Activated T-helper 1 cell treated with Interleukin-2 at 50 U/mL for 16 hours (primary cell): ENCODE measurements around the gene TMEM167B.
"Not testable (repeated sequence)": the region's sequence is repeated elsewhere in the genome, so short reads cannot be mapped to it uniquely, and the experiment has no call there.

Experiments used
- DNase-seq: peaks from one replicate; pipeline ENCODE4 v3.0.0-alpha.2; 2020; ENCODE audit warnings: low read depth

Gene TMEM167B

DNA sequence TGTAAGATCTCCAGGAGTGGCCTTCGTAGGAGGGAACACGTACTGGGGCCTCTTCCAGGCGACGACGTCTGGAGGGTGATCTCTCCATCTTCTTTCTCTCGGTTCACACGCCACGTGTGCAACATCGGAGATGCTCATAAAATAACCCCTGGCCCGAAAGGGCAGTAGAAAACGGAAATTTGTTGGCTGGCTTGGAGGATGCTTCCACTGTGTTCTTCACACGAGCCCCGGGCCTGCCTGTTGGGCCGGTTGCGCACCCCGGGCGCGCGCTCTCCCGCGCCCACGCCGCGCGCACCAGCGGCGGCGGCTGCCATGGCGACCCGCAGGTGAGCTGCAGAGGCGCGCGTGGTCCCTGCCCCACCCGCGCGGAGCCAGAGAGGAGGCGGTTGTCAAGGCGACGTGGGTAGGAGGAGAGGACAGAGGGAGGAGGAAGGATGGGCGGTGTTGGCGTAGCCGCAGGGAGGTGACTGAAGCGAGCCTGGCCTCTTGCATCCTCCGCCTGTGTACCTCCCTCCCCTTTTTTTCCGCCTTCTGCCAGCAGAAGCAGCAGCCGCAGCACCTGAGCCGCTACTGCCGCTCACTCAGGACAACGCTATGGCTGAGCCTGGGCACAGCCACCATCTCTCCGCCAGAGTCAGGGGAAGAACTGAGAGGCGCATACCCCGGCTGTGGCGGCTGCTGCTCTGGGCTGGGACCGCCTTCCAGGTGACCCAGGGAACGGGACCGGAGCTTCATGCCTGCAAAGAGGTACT, 23.2 kb downstream of the TMEM167B start, which contains the start of gene ELAPOR1:
Gene ELAPOR1, plus strand, starts transcription at position 526 of the 752 bp plus-strand sequence. Its CDS starts 69 bp downstream, at position 595.
- peak; percentile 85 for DNase-seq

DNA sequence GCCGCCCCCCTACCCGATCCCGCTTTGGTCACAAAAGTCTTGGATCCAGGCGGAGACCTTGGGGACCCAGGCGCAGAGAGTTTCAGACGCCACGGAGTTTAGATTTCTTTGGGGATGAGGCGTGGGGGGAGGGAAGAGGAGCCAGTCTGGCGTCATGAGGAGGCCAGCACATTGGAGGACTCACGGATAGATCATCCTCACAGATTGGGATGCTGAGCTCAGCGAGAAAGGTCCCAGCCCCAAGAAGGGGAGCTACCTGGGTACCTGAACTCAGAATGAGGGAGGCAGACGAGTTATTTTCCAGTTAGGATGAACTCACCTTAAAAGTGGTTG, 23.7 kb downstream of the TMEM167B start:
- DNase-seq, result no peak

DNA sequence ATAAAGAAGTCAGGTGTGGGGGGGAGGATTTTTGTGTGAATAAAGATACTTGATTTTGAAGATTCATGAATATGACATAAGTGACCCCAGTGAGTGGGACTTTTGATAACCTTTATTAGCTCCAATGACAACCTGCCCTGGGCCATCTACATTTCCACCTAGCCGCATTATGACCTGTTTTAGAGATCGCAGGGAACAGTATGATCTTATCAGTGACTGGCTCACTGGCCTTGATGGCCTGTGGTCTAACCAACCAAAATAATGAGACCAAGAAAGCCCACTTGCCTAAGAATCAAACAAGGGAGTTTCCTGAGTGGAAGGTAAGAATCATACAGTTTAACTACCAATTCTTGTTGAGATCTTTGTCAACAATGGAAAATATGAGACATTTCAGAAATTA, 25.1 kb downstream of the TMEM167B start:
- DNase-seq, result no peak

DNA sequence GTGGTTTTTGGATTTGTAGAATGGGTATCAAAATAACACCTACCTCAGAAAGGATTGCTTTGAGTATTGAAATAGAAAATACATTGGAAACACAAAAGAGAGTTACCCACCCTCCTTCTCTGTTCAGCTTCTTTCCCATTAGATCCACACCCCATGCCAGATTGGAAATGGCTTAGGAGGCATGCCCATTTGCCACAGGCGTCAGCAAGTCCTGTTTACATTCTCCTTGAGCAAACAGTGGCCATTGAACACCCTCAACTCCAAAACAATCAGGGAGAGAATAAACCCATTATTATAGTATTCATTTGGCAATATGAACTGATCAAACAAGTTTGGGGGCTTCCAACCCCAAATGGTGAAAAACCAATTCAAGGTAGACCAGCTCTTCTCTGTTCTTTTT, 25.7 kb downstream of the TMEM167B start:
- DNase-seq, result no peak

DNA sequence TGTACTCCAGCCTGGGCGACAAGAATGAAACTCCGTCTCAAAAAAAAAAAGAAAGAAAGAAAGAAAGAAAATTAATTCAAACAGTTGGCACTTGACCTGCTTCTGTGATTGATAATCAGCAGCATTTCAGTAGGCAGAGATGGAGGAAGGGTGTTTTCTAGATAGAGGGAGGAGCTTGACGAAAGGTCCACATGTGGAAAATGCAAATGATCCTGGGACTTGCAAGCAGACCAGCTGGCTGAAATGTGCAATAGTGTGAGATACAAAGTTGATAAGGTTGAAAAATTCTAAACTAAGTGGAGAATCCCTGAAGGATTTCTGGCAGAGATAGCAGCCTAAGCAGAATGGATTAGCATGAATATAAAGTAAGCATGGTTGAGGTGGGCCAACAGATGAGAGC, 27.5 kb downstream of the TMEM167B start:
- no peak for DNase-seq

DNA sequence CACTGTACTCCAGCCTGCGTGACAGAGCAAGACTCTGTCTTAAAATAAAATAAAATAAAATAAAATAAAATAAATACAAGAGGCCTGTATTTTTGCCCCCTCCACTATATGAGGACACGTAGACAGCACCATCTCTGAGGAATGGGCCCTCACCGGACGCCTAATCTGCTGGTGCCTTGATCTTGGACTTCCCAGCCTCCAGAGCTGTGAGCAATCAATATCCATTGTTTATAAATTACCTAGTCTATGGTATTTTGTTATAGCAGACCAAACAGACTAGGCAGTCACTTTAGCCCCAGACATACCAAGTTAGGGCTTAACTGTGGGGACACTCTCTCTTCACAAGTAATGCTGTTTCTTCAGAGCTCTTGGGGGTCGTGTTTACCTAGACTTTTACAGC, 29.8 kb downstream of the TMEM167B start:
- no peak for DNase-seq

DNA sequence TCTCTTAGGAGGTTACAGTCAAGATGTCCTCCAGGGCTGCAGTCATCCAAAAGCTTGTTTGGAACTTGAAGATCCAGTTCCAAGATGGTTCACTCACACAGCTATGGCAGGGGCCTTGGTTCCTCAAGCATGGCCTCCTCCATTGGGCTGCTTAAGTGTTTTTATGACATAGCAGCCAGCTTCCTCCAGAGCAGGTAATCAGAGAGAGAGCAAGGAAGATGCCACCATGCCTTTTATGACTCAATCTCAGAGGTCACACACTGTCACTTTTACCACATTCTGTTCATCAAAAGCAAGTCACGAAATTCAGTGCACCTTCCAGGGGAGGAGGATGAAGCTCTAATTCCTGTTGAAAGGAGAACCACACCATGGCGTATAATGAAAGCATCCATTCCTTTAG, 40.5 kb downstream of the TMEM167B start:
- DNase-seq, result no peak

DNA sequence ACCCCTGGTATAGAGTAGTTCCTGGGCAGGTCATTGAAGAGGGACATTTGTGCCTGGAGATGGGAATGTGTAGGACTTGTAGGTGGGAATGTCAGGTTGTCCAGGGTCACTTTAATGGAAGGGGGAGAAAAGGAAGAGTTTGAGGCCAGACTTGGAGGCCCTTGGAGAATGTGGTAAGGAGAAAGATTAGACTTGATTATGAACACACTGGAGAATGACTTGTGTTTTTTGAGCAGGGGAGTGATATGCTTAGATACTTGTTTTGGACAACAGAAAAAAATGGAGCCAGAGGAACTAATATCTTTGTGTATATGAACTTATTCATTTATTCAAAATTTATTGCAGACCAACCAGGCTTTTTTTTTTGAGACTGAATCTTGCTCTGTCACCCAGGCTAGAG, 41.2 kb downstream of the TMEM167B start:
- DNase-seq, result no peak

DNA sequence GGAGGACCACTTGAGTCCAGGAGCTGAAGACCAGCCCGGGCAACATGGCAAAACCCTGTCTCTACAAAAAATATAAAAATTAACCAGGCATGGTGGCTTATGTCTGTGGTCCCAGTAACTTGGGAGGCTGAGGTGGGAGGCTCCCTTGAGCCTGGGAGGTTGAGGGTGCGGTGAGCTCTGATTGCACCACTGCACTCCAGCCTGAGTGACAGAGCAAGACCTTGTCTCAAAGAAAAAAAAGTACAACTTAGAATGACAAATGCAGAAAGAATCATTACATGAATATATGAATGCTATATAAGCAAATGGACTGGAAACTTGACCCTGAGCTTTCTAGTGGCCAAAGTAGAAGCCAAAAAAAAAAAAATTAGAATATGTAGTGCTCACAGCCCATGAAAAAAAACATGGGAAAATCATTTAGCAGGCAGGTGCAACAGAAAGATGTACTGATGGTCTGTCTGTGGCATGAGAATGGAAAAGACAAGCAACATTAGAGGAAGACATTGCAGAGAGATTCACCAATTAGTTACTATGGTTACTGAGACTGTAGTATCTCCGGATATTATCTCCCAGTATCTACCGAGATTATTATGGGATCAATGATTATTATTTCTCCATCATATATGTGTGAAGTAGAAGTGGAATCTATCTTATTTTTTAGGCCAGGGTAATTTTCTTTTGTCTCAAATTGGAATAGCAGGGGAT, 42.6 kb downstream of the TMEM167B start:
- no peak for DNase-seq

DNA sequence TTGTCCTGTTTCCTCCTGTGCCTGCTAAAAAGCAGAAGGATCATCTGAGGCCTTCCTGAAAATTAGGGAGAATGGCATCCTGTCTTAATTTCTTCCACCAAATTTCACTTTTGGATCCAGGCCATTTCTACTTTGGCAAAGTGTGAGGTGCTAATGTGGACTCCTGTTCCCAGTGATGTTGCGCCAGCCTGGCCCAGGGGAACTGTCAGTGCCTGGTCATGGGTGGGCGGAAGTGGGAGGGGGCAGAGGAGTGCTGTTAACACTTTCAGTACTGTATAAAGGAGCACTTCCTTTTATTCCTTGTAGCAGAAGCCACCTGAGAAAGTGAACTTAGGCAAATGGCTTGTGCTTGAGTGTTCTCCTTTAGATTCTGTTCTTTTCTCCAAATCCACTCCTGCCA, 43.3 kb downstream of the TMEM167B start:
- no peak for DNase-seq

DNA sequence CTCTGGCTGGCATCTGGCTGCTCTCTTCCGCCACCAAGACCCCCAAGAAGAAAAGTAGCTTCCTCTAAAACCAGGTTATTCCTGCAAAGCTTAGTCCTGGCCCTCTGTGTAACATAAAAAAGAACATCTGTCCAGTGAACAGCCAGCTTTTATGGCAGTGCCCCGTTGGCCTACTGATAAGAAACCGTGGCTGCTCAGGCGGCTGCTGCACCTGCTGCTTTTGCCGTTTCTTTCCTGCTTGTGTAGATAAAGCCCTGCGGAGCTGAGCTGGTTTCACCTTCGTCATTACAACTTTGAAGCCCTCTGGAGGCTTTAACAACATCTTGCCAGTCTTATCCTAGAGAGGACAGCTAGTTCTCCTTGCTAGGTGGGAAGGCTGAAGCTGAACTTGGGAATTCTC, 43.9 kb downstream of the TMEM167B start:
- no peak for DNase-seq

DNA sequence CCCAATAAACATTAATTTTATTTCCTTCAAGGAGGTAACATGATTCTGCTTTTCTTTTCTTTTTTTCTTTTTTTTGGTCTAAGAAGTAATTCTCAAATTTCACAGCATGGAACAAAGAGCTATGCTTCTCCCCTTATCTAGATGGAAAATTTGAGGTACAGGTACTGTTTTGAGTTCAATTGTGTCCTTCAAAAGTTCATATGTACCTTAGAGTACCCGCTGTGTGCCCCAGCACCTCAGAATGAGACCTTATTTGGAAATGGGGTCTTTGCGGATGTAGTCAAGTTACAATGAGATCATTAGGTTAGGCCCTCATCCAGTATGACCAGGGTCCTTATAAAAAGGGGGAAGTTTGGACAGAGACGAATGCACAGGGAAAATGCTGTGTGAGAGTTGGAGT, 45.4 kb downstream of the TMEM167B start:
- DNase-seq, result no peak

DNA sequence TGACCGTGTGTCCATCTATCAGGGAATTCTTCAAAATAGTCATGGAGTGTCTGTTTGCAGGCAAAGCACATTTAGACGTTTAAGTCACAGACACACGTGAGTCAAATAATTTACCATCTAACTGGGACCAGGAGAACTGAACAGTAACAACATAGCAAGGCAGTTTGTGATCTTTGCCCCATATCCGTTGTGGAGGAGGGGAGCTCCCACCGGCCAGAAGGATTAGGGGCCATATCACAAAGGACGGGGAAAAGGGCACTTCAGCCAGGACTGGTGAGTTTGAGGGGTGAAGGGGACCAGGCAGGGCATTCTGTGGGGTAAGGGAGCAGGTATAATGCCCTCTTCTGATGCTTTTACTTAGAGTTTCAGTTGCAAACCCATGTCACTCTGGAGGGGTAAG, 46.2 kb downstream of the TMEM167B start:
- DNase-seq, result no peak

DNA sequence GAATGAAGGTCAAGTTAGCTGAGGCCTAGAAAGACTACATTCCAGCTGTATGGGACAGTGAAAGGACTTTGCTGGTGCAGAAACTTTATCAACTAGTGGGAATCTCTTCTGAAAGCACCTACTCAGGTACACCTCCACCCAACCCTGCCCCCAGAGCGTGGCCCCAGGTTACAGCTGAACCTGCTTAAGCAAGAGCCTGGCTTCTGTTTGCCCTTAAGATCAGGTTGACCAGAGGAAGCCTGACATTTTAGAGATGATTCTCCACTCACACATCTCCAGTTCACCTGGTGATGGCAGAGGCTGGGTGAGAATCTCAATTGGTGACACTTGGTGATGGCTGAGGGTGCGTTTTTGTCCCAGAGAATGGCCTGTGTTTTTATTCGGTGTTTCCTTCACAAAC, 47.4 kb downstream of the TMEM167B start:
- DNase-seq, result no peak

DNA sequence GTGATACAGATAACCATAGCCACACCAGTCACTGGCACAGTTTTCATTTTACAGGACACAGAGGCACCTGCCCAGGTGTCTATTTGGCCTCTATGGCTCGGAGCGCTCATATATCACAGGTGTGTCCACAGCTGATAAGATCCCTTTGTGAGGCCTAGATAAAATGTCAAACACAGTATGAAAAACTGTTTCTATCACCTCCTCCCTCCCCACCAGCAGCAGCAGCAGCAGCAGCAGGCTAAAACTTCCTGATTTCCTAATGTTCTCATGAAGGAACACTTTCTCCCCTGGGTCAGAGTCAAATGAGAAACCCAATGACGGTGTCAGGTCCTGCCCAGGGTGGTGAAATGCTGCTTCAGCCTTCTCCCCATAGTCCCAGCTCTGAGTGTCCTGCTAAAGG, 47.8 kb downstream of the TMEM167B start:
- no peak for DNase-seq

DNA sequence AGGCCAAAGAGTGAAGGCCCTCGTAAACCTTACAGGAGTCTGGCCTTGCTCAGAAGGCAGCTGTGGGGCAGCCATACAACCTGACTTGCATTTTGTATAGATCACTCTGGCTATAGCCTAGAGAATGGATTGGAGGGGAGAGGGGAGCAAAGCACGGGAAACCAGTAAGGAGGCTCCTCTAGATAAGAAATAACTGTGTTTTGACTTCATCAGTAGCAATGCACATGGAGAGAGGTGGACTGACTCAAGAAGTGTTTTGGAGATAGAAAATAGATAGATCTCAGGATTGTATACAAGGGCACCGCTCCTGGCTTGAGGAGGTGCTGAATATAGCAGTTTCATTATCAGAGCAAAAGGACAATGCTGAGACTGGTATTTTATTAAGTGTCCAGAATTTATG, 49.8 kb downstream of the TMEM167B start:
- no peak for DNase-seq

DNA sequence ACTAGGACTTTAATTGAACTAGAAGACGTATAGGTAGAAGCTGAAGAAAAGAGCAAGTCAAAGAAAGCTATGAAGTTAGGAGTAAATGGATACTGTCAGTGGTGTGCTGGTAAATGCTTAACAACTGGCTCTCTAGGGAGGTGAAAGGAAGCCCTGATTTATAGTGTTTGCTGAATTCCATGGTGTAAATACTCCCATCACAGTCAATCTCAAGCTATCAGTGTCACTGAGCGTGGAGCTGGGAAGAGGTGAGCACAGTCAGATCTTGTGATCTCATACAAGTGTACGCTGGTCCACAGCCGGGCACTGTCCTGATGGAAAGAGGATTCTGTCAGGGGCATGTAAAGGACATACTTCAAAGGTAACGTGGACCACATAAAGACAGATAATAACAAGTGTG, 51.7 kb downstream of the TMEM167B start:
- DNase-seq, result no peak

DNA sequence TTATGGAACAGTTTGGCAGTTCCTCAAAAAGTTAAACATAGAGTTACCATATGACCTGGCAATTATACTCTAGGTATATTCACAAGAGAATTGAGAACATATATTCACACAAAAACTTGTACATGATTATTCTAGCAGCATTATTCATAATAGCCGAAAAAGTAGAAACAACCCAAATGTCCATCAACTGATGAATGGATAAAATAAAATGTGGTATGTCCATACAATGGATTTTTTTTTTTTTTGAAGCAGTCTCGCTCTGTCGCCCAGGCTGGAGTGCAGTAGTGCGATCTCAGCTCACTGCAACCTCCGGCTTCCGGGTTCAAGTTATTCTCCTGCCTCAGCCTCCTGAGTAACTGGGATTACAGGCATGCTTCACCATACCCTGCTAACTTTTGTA, 52.2 kb downstream of the TMEM167B start:
- not testable (repeated sequence) for DNase-seq
